GM12872 (cell line): ENCODE data around the gene NCOA5.

Source experiments
- CTCF ChIP-seq: IDR thresholded peaks from 3 replicates; pipeline ENCODE4 v1.5.1; 2011; ENCODE audit warnings: low read depth, mild to moderate bottlenecking, low read length, moderate library complexity; ENCODE audit not compliant: insufficient read depth

The NCOA5 gene

GRCh38 chr20:46011631-46012482 lies 77.9 kb downstream of the NCOA5 start:
- peak; percentile 60 for TF ChIP-seq CTCF
